ENCODE results near the gene ZBTB7B.
A peak's percentile ranks its signal among the peaks of the same experiment; 100 is the strongest.

ZBTB7B gene

DNA sequence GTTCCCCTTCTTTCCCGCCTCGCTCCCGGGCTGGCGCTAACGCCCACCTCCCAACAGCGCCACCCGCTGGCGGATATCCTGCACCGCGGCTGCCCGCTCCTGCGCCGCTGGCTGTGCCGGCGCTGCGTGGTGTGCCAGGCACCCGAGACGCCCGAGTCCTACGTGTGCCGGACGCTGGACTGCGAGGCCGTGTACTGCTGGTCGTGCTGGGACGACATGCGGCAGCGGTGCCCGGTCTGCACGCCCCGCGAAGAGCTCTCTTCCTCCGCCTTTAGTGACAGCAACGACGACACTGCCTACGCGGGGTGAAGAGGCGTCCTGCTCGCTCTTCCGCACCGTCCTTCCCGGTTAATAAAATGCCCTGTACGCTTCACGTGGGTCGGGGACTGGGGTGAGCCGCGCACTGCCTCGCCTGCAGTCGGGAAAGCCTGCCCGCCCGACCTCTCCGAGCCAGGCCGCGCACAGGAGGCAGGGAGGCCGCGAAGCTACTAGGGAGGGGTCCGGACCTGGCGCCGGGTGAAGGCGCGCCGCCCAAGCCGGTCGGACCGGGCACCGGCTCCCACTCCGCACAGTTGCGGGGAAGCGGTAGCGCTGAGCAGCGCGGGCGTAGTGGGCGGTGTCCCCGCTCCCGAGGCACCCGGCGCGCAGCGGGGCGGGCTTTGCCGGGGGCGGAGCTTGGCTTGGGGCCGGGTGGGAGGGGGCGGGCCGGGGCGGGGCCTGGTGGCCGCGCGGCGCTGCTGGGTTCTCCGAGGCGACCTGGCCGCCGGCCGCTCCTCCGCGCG is 48.1 kb downstream of the ZBTB7B start, which contains the start of gene ADAM15:
Gene ADAM15 (plus strand): TSS at position 757 of the 782 bp plus-strand sequence. CDS start 71 bp downstream, outside the sequence.
- intact Hi-C loops (cut with DNase I; ENCODE audit: low total_unique reads): no loop called here
- H3K36me3 ChIP-seq: peaks cover 5 to 26% (median 22%) of the 10 kb centered on the region in 3 donors
- DNase-seq: peak; percentile 76 to 91
- H3K9me3 ChIP-seq: no peaks in the 10 kb centered on the region
- H3K4me1 ChIP-seq: peaks cover 6 to 30% (median 22%) of the 10 kb centered on the region in 4 donors
- H3K27ac ChIP-seq: peak within 1 kb of the TSS; percentile 72 to 91
- H3K27me3 ChIP-seq: no peaks in the 10 kb centered on the region
- H3K4me3 ChIP-seq: peak within 1 kb of the TSS; percentile 68 to 71
- TF ChIP-seq, protein P1, sequence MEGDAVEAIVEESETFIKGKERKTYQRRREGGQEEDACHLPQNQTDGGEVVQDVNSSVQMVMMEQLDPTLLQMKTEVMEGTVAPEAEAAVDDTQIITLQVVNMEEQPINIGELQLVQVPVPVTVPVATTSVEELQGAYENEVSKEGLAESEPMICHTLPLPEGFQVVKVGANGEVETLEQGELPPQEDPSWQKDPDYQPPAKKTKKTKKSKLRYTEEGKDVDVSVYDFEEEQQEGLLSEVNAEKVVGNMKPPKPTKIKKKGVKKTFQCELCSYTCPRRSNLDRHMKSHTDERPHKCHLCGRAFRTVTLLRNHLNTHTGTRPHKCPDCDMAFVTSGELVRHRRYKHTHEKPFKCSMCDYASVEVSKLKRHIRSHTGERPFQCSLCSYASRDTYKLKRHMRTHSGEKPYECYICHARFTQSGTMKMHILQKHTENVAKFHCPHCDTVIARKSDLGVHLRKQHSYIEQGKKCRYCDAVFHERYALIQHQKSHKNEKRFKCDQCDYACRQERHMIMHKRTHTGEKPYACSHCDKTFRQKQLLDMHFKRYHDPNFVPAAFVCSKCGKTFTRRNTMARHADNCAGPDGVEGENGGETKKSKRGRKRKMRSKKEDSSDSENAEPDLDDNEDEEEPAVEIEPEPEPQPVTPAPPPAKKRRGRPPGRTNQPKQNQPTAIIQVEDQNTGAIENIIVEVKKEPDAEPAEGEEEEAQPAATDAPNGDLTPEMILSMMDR (IDR thresholded peaks at IDR 0.05): peak; percentile 86 to 92

DNA sequence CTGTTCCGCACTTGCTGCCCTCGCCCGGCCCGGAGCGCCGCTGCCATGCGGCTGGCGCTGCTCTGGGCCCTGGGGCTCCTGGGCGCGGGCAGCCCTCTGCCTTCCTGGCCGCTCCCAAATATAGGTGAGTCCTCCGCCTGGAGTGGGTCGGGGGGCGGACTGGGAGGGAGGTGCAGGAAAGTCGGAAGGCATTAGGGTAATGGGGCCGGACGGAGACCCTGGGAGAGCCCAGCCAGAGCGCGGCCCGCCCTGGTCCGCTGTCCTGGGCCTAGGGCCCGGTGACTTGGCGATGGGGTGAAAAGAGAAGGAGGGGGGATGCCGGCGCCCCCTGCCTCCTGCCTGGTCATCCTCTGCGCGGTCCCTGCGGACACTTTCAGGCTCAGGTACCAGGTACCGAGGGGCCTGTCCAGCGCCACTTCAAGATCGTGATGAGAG is 48.8 kb downstream of the ZBTB7B start:
- DNase-seq: no peak
- intact Hi-C loops (cut with DNase I; ENCODE audit: low total_unique reads): no loop called here
- Histone ChIP-seq H3K27ac (peak overlapping the region; percentile 72 to 91), H3K4me3 (peak overlapping the region; percentile 68 to 71), H3K27me3 (no peaks in the 10 kb centered on the region), H3K9me3 (no peaks in the 10 kb centered on the region), H3K36me3 (peaks cover 5 to 32% (median 28%) of the 10 kb centered on the region in 3 donors), H3K4me1 (peaks cover 6 to 30% (median 22%) of the 10 kb centered on the region in 4 donors)
- TF ChIP-seq, protein P1 (IDR thresholded peaks at IDR 0.05): no peak

DNA sequence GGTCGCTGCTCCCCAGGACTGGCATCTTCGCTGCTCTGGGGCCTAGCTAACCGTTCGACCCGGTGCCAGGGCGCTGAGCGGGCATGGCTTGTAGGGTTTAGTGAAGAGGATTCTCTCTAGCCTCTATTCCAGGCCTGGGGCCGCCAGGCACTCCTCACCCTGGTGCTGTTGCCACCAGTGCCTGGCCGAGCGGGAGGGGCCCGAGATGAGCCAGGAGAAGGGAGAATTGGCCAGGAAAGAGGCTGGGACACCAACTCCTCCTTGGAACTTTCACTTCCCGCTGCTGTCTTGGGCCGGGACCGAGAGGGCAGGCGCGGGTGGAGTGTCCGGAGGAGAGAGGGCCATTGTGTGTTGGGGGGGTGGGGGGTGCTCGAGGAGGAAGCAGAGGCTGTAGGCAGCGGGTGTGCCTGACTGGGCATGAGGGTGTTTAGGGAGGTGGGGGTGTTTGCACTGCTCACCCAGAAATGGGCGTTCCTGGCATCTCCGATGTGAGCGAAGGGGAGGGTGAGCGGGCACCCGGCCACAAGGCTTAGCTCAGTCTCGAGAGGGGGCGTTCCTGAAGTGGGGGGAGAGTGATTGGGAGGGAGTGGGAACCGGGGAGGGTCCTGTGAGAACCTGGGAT is 49.3 kb downstream of the ZBTB7B start:
- Histone ChIP-seq H3K27me3 (no peaks in the 10 kb centered on the region), H3K36me3 (peaks cover 9 to 38% (median 33%) of the 10 kb centered on the region in 3 donors), H3K4me3 (peak overlapping the region; percentile 68 to 71), H3K9me3 (no peaks in the 10 kb centered on the region), H3K27ac (peak overlapping the region; percentile 72 to 91), H3K4me1 (peaks cover 6 to 30% (median 22%) of the 10 kb centered on the region in 4 donors)
- TF ChIP-seq, protein P1 (IDR thresholded peaks at IDR 0.05): no peak
- intact Hi-C loops (cut with DNase I; ENCODE audit: low total_unique reads): no loop called here
- DNase-seq: peak; percentile 58 to 85

GRCh38 chr1:155052439-155053395 is 50.1 kb downstream of the ZBTB7B start:
- DNase-seq: no peak
- Histone ChIP-seq H3K4me3 (peak overlapping the region; percentile 68 to 71), H3K36me3 (peaks cover 17 to 46% (median 42%) of the 10 kb centered on the region in 3 donors), H3K4me1 (peaks cover 6 to 30% (median 22%) of the 10 kb centered on the region in 4 donors), H3K9me3 (no peaks in the 10 kb centered on the region), H3K27ac (peak overlapping the region; percentile 72 to 91), H3K27me3 (no peaks in the 10 kb centered on the region)
- TF ChIP-seq, protein P1 (IDR thresholded peaks at IDR 0.05): peak in 1 of 2 experiments; percentile 2
- intact Hi-C loops (cut with DNase I; ENCODE audit: low total_unique reads): no loop called here

- Histone ChIP-seq H3K27ac (no peak overlapping the region), H3K4me3 (no peak overlapping the region), H3K27me3 (no peaks in the 10 kb centered on the region), H3K36me3 (peaks cover 19 to 55% (median 51%) of the 10 kb centered on the region in 3 donors), H3K9me3 (no peaks in the 10 kb centered on the region), H3K4me1 (peaks cover 6 to 30% (median 22%) of the 10 kb centered on the region in 4 donors)
- DNase-seq: no peak
- TF ChIP-seq, protein P1 (IDR thresholded peaks at IDR 0.05): no peak
- intact Hi-C loops (cut with DNase I; ENCODE audit: low total_unique reads): no loop called here
Measured at GRCh38 chr1:155053531-155054105, 51.0 kb downstream of the ZBTB7B start.

Data from tibial artery (tissue), 4 donors.